Measurements from ENCODE around the gene CCDC70.

Gene CCDC70

DNA sequence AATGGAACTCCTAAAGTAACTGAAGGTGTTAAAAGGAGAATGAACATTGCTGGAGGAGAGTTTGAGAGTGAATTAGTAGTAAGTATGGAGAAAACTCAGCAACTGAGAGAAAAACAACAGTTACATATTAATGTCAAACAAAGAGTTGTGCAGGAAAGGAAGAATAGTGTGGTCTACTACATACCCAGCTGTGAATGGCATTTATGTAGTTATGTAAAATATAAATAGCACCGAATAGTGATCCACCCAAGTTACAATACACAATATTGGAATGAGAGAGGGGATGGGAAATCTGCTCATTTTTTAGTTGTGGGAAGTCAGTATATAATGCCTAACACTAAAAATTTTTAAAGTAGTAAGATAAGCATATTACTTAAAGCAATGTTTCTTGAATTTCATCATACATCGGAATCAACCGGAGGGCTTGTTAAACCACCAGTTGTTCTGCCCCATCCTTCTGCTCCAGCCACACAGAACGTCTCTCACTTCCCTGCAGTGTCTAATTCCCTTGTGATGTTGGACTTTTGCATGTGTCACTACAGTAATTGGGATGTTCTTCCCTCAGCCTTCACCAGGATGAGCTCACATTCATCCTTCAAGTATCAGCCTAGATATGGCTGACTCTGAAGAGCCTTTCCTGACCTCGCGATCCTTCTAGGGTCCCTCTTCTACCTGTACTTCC is 11.5 kb downstream of the CCDC70 start:
- Histone ChIP-seq H3K27me3 (ENCODE audit: control insufficient read depth, insufficient read depth, low read length) (no peaks in the 10 kb centered on the region), H3K9ac (ENCODE audit: low read depth, low read length) (no peak overlapping the region), H3K9me3 (ENCODE audit: control insufficient read depth, insufficient read depth, low read length) (no peaks in the 10 kb centered on the region), H3K4me1 (ENCODE audit: control insufficient read depth, insufficient read depth, low read length) (no peaks in the 10 kb centered on the region), H3K36me3 (ENCODE audit: control insufficient read depth, insufficient read depth, low read length) (no peaks in the 10 kb centered on the region), H3K4me3 (ENCODE audit: low read depth, low read length) (no peak overlapping the region)

DNA sequence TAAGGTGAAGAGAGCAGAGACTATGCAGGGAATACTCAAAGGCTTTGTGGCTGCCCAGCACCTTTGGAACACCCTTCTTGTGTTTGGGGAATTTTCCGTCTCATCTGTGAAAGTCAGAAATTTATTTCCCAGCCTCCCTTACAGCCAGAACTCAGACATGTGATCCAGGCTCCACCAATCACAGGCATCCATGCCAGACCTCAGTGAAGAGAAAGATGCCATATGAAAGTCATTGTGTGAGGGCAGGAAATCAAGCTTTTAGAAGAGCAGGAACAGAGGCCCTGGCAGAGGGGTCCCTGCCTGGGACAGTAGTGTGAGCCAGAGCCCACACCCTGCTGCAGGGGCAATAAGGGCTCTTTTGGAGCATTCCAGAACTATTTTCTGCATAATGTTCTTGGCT is 12.1 kb downstream of the CCDC70 start:
- no peak overlapping the region for H3K4me3 ChIP-seq (ENCODE audit: low read depth, low read length)
- no peaks in the 10 kb centered on the region for H3K36me3 ChIP-seq (ENCODE audit: control insufficient read depth, insufficient read depth, low read length)
- no peak overlapping the region for H3K9ac ChIP-seq (ENCODE audit: low read depth, low read length)
- no peaks in the 10 kb centered on the region for H3K27me3 ChIP-seq (ENCODE audit: control insufficient read depth, insufficient read depth, low read length)
- no peaks in the 10 kb centered on the region for H3K9me3 ChIP-seq (ENCODE audit: control insufficient read depth, insufficient read depth, low read length)
- H3K4me1 ChIP-seq (ENCODE audit: control insufficient read depth, insufficient read depth, low read length) = no peaks in the 10 kb centered on the region

GRCh38 chr13:51874651-51875050 is 12.9 kb downstream of the CCDC70 start:
- H3K36me3 ChIP-seq (ENCODE audit: control insufficient read depth, insufficient read depth, low read length) = no peaks in the 10 kb centered on the region
- H3K4me1 ChIP-seq (ENCODE audit: control insufficient read depth, insufficient read depth, low read length) = no peaks in the 10 kb centered on the region
- H3K9me3 ChIP-seq (ENCODE audit: control insufficient read depth, insufficient read depth, low read length) = no peaks in the 10 kb centered on the region
- no peak overlapping the region for H3K4me3 ChIP-seq (ENCODE audit: low read depth, low read length)
- no peaks in the 10 kb centered on the region for H3K27me3 ChIP-seq (ENCODE audit: control insufficient read depth, insufficient read depth, low read length)
- H3K9ac ChIP-seq (ENCODE audit: low read depth, low read length) = no peak overlapping the region

- no peaks in the 10 kb centered on the region for H3K36me3 ChIP-seq (ENCODE audit: control insufficient read depth, insufficient read depth, low read length)
- H3K4me3 ChIP-seq (ENCODE audit: low read depth, low read length) = no peak overlapping the region
- H3K4me1 ChIP-seq (ENCODE audit: control insufficient read depth, insufficient read depth, low read length) = no peaks in the 10 kb centered on the region
- no peaks in the 10 kb centered on the region for H3K9me3 ChIP-seq (ENCODE audit: control insufficient read depth, insufficient read depth, low read length)
- no peaks in the 10 kb centered on the region for H3K27me3 ChIP-seq (ENCODE audit: control insufficient read depth, insufficient read depth, low read length)
- no peak overlapping the region for H3K9ac ChIP-seq (ENCODE audit: low read depth, low read length)
Measured at GRCh38 chr13:51879133-51879532, 17.4 kb downstream of the CCDC70 start.

DNA sequence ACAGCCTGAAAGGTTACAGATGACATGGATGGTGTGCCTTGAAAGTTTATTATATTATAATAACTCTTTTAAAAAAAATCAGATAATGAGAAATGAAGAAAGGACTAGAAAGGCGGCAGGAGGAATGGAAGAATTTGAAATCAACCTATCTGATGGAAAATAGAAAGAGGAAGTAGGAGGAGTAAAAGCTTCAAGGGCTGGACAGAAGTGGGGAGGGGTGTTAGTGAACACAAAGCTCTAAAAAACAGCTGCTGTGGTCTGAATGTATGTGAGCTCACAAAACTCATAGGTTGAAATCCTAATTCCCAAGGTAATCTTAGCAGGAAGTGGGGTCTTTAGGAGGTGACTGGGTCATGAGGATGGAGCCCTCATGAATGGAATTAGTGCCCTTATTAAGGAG is 19.5 kb downstream of the CCDC70 start:
- Histone ChIP-seq H3K9me3 (ENCODE audit: control insufficient read depth, insufficient read depth, low read length) (no peaks in the 10 kb centered on the region), H3K27me3 (ENCODE audit: control insufficient read depth, insufficient read depth, low read length) (no peaks in the 10 kb centered on the region), H3K4me3 (ENCODE audit: low read depth, low read length) (no peak overlapping the region), H3K9ac (ENCODE audit: low read depth, low read length) (no peak overlapping the region), H3K4me1 (ENCODE audit: control insufficient read depth, insufficient read depth, low read length) (no peaks in the 10 kb centered on the region), H3K36me3 (ENCODE audit: control insufficient read depth, insufficient read depth, low read length) (no peaks in the 10 kb centered on the region)

GRCh38 chr13:51882570-51883225 is 20.9 kb downstream of the CCDC70 start:
- H3K36me3 ChIP-seq (ENCODE audit: control insufficient read depth, insufficient read depth, low read length) = no peaks in the 10 kb centered on the region
- no peak overlapping the region for H3K9ac ChIP-seq (ENCODE audit: low read depth, low read length)
- no peak overlapping the region for H3K4me3 ChIP-seq (ENCODE audit: low read depth, low read length)
- no peaks in the 10 kb centered on the region for H3K27me3 ChIP-seq (ENCODE audit: control insufficient read depth, insufficient read depth, low read length)
- H3K9me3 ChIP-seq (ENCODE audit: control insufficient read depth, insufficient read depth, low read length) = no peaks in the 10 kb centered on the region
- H3K4me1 ChIP-seq (ENCODE audit: control insufficient read depth, insufficient read depth, low read length) = no peaks in the 10 kb centered on the region

DNA sequence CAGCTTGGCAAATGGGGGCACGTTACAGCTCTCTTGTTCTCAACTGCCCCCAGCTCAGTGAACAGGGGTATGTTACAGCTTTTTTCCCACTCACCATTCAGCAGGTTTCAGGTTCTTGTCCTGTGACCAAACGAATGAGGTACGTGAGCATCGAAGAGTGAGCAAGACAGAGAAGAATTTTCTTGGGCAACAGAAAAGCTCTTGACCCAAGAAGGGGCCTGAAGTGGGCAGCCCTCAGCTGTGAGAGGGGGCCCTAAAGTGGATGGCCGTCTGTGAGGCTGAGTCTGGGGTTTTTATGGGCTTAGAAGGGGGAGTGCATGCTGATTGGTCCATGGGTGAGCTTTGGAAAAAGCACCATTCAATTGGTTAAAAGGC is 21.4 kb downstream of the CCDC70 start:
- H3K27me3 ChIP-seq (ENCODE audit: control insufficient read depth, insufficient read depth, low read length) = no peaks in the 10 kb centered on the region
- H3K4me1 ChIP-seq (ENCODE audit: control insufficient read depth, insufficient read depth, low read length) = no peaks in the 10 kb centered on the region
- H3K36me3 ChIP-seq (ENCODE audit: control insufficient read depth, insufficient read depth, low read length) = no peaks in the 10 kb centered on the region
- no peak overlapping the region for H3K9ac ChIP-seq (ENCODE audit: low read depth, low read length)
- no peaks in the 10 kb centered on the region for H3K9me3 ChIP-seq (ENCODE audit: control insufficient read depth, insufficient read depth, low read length)
- no peak overlapping the region for H3K4me3 ChIP-seq (ENCODE audit: low read depth, low read length)

- Histone ChIP-seq H3K36me3 (ENCODE audit: control insufficient read depth, insufficient read depth, low read length) (no peaks in the 10 kb centered on the region), H3K4me3 (ENCODE audit: low read depth, low read length) (no peak overlapping the region), H3K27me3 (ENCODE audit: control insufficient read depth, insufficient read depth, low read length) (no peaks in the 10 kb centered on the region), H3K4me1 (ENCODE audit: control insufficient read depth, insufficient read depth, low read length) (no peaks in the 10 kb centered on the region), H3K9me3 (ENCODE audit: control insufficient read depth, insufficient read depth, low read length) (no peaks in the 10 kb centered on the region), H3K9ac (ENCODE audit: low read depth, low read length) (no peak overlapping the region)
Measured at GRCh38 chr13:51885651-51886050, 23.9 kb downstream of the CCDC70 start.

GRCh38 chr13:51887468-51887867 is 25.7 kb downstream of the CCDC70 start:
- H3K9ac ChIP-seq (ENCODE audit: low read depth, low read length) = no peak overlapping the region
- no peaks in the 10 kb centered on the region for H3K27me3 ChIP-seq (ENCODE audit: control insufficient read depth, insufficient read depth, low read length)
- no peak overlapping the region for H3K4me3 ChIP-seq (ENCODE audit: low read depth, low read length)
- no peaks in the 10 kb centered on the region for H3K36me3 ChIP-seq (ENCODE audit: control insufficient read depth, insufficient read depth, low read length)
- H3K4me1 ChIP-seq (ENCODE audit: control insufficient read depth, insufficient read depth, low read length) = no peaks in the 10 kb centered on the region
- no peaks in the 10 kb centered on the region for H3K9me3 ChIP-seq (ENCODE audit: control insufficient read depth, insufficient read depth, low read length)

GRCh38 chr13:51892657-51893056 is 30.9 kb downstream of the CCDC70 start:
- Histone ChIP-seq H3K4me3 (ENCODE audit: low read depth, low read length) (no peak overlapping the region), H3K27me3 (ENCODE audit: control insufficient read depth, insufficient read depth, low read length) (no peaks in the 10 kb centered on the region), H3K9ac (ENCODE audit: low read depth, low read length) (no peak overlapping the region), H3K9me3 (ENCODE audit: control insufficient read depth, insufficient read depth, low read length) (no peaks in the 10 kb centered on the region), H3K4me1 (ENCODE audit: control insufficient read depth, insufficient read depth, low read length) (no peaks in the 10 kb centered on the region), H3K36me3 (ENCODE audit: control insufficient read depth, insufficient read depth, low read length) (no peaks in the 10 kb centered on the region)

GRCh38 chr13:51894239-51894638 is 32.5 kb downstream of the CCDC70 start:
- Histone ChIP-seq H3K4me3 (ENCODE audit: low read depth, low read length) (no peak overlapping the region), H3K27me3 (ENCODE audit: control insufficient read depth, insufficient read depth, low read length) (no peaks in the 10 kb centered on the region), H3K9me3 (ENCODE audit: control insufficient read depth, insufficient read depth, low read length) (no peaks in the 10 kb centered on the region), H3K4me1 (ENCODE audit: control insufficient read depth, insufficient read depth, low read length) (no peaks in the 10 kb centered on the region), H3K36me3 (ENCODE audit: control insufficient read depth, insufficient read depth, low read length) (no peaks in the 10 kb centered on the region), H3K9ac (ENCODE audit: low read depth, low read length) (no peak overlapping the region)

All from iPS-15b (cell line).